ENCODE measurements around the gene TMEM168. TPM values are rescaled to one million over a fixed set of nuclear protein-coding genes. Genes with fewer than 3 reads are reported as not detected.
A peak's percentile ranks its signal among the peaks of the same experiment; 100 is the strongest.

The TMEM168 gene
- total RNA-seq, 1 donor from 2014 or later: 10.8 TPM

- H3K27me3 Mint-ChIP-seq (ENCODE audit: low read depth, unreplicated experiment): no peaks in the 10 kb centered on the region
- Histone ChIP-seq H3K36me3 (ENCODE audit: insufficient read depth, low read length) (no peaks in the 10 kb centered on the region), H2AFZ (ENCODE audit: low read depth, low read length) (no peak overlapping the region), H3K9ac (ENCODE audit: low read length) (no peak overlapping the region), H3K27ac (ENCODE audit: low read depth, low read length) (no peak overlapping the region), H3K4me3 (ENCODE audit: insufficient read depth, low read depth, low read length) (no peak overlapping the region), H3K79me2 (ENCODE audit: insufficient read depth, low read length) (no peaks in the 10 kb centered on the region), H3K27me3 (ENCODE audit: insufficient read depth, low read length) (no peaks in the 10 kb centered on the region), H4K20me1 (ENCODE audit: insufficient read depth, low read length) (no peaks in the 10 kb centered on the region), H3K4me1 (ENCODE audit: insufficient read depth, low read length) (no peaks in the 10 kb centered on the region), H3K4me2 (ENCODE audit: low read length) (no peak overlapping the region), H3K9me3 (ENCODE audit: insufficient read depth, low read depth, low read length) (no peaks in the 10 kb centered on the region)
- H3K27ac Mint-ChIP-seq (ENCODE audit: unreplicated experiment): no peak overlapping the region
- H3K36me3 Mint-ChIP-seq (ENCODE audit: low read depth, unreplicated experiment): peaks cover 8% of the 10 kb centered on the region
- H3K4me1 Mint-ChIP-seq (ENCODE audit: low read depth, unreplicated experiment): no peaks in the 10 kb centered on the region
- no peak overlapping the region for H3K4me3 Mint-ChIP-seq (ENCODE audit: unreplicated experiment)
- peak; percentile 5 for FAIRE-seq
- TF ChIP-seq CTCF (IDR thresholded peaks at IDR 0.05; ENCODE audit: insufficient read depth, low read depth, low read length) (no peak), EZH2 (IDR thresholded peaks at IDR 0.05; ENCODE audit: insufficient read depth, low read length) (no peak)
- no peak for DNase-seq (ENCODE audit: low read depth)
- no peaks in the 10 kb centered on the region for H3K9me3 Mint-ChIP-seq (ENCODE audit: unreplicated experiment)
Measured at GRCh38 chr7:112819536-112819935, 29.3 kb upstream of the TMEM168 start.

- Mint-ChIP-seq H3K4me1 (ENCODE audit: low read depth, unreplicated experiment) (no peaks in the 10 kb centered on the region), H3K9me3 (ENCODE audit: unreplicated experiment) (no peaks in the 10 kb centered on the region), H3K4me3 (ENCODE audit: unreplicated experiment) (no peak overlapping the region), H3K36me3 (ENCODE audit: low read depth, unreplicated experiment) (no peaks in the 10 kb centered on the region), H3K27ac (ENCODE audit: unreplicated experiment) (no peak overlapping the region), H3K27me3 (ENCODE audit: low read depth, unreplicated experiment) (no peaks in the 10 kb centered on the region)
- FAIRE-seq: no peak
- H2AFZ ChIP-seq (ENCODE audit: low read depth, low read length): no peak overlapping the region
- H3K4me2 ChIP-seq (ENCODE audit: low read length): no peak overlapping the region
- no peaks in the 10 kb centered on the region for H3K36me3 ChIP-seq (ENCODE audit: insufficient read depth, low read length)
- no peak overlapping the region for H3K27ac ChIP-seq (ENCODE audit: low read depth, low read length)
- no peaks in the 10 kb centered on the region for H3K79me2 ChIP-seq (ENCODE audit: insufficient read depth, low read length)
- no peaks in the 10 kb centered on the region for H4K20me1 ChIP-seq (ENCODE audit: insufficient read depth, low read length)
- TF ChIP-seq EZH2 (IDR thresholded peaks at IDR 0.05; ENCODE audit: insufficient read depth, low read length): no peak
- no peak for DNase-seq (ENCODE audit: low read depth)
- H3K9ac ChIP-seq (ENCODE audit: low read length): no peak overlapping the region
- no peaks in the 10 kb centered on the region for H3K9me3 ChIP-seq (ENCODE audit: insufficient read depth, low read depth, low read length)
- H3K4me3 ChIP-seq (ENCODE audit: insufficient read depth, low read depth, low read length): no peak overlapping the region
- no peaks in the 10 kb centered on the region for H3K27me3 ChIP-seq (ENCODE audit: insufficient read depth, low read length)
- H3K4me1 ChIP-seq (ENCODE audit: insufficient read depth, low read length): no peaks in the 10 kb centered on the region
Measured at GRCh38 chr7:112806156-112806555, 16.0 kb upstream of the TMEM168 start.

GRCh38 chr7:112802406-112802805, 12.2 kb upstream of the TMEM168 start:
- Mint-ChIP-seq H3K27ac (ENCODE audit: unreplicated experiment) (no peak overlapping the region), H3K4me1 (ENCODE audit: low read depth, unreplicated experiment) (no peaks in the 10 kb centered on the region), H3K4me3 (ENCODE audit: unreplicated experiment) (no peak overlapping the region), H3K36me3 (ENCODE audit: low read depth, unreplicated experiment) (no peaks in the 10 kb centered on the region), H3K9me3 (ENCODE audit: unreplicated experiment) (no peaks in the 10 kb centered on the region), H3K27me3 (ENCODE audit: low read depth, unreplicated experiment) (no peaks in the 10 kb centered on the region)
- H2AFZ ChIP-seq (ENCODE audit: low read depth, low read length): no peak overlapping the region
- DNase-seq (ENCODE audit: low read depth): no peak
- H3K4me1 ChIP-seq (ENCODE audit: insufficient read depth, low read length): no peaks in the 10 kb centered on the region
- no peak overlapping the region for H3K27ac ChIP-seq (ENCODE audit: low read depth, low read length)
- no peaks in the 10 kb centered on the region for H3K79me2 ChIP-seq (ENCODE audit: insufficient read depth, low read length)
- no peak overlapping the region for H3K9ac ChIP-seq (ENCODE audit: low read length)
- no peak overlapping the region for H3K4me2 ChIP-seq (ENCODE audit: low read length)
- H3K36me3 ChIP-seq (ENCODE audit: insufficient read depth, low read length): no peaks in the 10 kb centered on the region
- no peaks in the 10 kb centered on the region for H3K27me3 ChIP-seq (ENCODE audit: insufficient read depth, low read length)
- H4K20me1 ChIP-seq (ENCODE audit: insufficient read depth, low read length): no peaks in the 10 kb centered on the region
- no peak for FAIRE-seq
- no peak overlapping the region for H3K4me3 ChIP-seq (ENCODE audit: insufficient read depth, low read depth, low read length)
- H3K9me3 ChIP-seq (ENCODE audit: insufficient read depth, low read depth, low read length): no peaks in the 10 kb centered on the region
- no peak for TF ChIP-seq CTCF (IDR thresholded peaks at IDR 0.05; ENCODE audit: insufficient read depth, low read depth, low read length)
- no peak for TF ChIP-seq EZH2 (IDR thresholded peaks at IDR 0.05; ENCODE audit: insufficient read depth, low read length)
